ENCODE results near the gene EIF2AK3.
"Not testable (repeated sequence)": the region's sequence is repeated elsewhere in the genome, so short reads cannot be mapped to it uniquely, and the experiment has no call there.

The EIF2AK3 gene

DNA sequence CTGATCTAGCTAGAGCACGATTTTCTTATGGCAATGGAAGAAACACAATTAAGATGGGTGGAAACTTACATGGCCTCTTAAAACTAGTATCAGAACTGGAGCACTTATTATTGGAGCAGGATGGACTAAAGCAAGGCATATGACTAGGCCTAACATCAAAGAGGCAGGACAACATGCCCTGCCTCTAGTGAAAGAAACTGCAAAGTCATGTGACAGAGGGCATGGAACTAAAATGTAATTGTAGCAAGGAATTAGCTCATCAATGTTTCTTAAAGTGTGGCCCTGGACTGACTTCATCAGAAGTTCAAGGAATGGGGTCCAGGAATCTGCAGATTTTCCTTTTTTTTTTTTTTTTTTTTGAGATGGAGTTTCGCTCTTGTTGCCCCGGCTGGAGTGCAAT, 5.3 kb upstream of the EIF2AK3 start:
- no peak for DNase-seq

DNA sequence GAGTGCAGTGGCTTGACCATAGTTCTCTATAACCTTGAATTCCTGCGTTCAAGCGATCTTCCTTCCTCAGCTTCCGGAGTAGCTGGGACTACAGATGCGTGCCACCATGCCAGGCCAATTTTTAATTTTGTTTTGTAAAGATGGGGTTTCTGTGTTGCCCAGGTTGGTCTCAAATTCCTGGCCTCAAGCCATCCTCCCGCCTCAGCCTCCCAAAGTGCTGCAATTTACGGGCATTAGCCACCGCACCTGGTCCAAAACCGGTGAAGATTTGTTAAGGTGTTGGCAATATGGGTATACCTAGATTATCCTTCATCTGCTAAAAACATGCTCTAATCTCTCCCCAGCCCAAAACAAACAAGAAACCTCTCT, 1.3 kb upstream of the EIF2AK3 start:
- DNase-seq = no peak

DNA sequence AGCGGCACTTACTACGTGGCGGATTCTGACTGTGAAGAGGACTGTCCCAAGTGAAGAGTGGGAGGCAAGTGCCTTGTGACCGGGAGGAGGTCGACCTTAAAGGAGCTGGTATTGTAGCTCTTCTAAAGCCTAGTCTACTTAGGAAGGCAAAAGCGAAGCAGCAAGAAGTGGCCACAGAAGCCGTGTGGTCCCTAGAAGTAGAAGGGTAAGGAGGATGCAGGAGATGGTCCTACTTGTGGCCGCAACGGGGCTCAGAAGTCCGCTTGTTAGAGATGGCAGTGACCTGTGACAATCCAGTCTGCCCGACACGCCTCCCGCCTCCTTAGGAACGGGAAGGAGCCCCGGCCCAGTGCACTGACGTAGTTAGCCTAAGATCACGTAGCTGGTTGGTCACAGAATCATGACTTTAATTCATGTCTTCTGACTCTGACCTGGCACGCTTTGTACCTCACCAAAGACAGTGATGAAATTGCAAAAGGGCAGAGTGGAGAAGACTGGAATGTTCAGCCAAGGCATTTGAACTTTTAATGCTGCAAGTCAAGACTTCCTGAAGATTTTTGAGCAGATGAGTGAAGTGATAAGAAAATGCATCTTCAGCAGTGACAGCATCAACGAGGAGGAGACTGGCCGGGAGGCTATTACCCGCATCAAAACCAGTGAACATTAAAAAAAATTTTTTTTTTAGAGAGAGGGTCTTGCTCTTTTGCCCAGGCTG, 749 bp upstream of the EIF2AK3 start:
- no peak for DNase-seq

DNA sequence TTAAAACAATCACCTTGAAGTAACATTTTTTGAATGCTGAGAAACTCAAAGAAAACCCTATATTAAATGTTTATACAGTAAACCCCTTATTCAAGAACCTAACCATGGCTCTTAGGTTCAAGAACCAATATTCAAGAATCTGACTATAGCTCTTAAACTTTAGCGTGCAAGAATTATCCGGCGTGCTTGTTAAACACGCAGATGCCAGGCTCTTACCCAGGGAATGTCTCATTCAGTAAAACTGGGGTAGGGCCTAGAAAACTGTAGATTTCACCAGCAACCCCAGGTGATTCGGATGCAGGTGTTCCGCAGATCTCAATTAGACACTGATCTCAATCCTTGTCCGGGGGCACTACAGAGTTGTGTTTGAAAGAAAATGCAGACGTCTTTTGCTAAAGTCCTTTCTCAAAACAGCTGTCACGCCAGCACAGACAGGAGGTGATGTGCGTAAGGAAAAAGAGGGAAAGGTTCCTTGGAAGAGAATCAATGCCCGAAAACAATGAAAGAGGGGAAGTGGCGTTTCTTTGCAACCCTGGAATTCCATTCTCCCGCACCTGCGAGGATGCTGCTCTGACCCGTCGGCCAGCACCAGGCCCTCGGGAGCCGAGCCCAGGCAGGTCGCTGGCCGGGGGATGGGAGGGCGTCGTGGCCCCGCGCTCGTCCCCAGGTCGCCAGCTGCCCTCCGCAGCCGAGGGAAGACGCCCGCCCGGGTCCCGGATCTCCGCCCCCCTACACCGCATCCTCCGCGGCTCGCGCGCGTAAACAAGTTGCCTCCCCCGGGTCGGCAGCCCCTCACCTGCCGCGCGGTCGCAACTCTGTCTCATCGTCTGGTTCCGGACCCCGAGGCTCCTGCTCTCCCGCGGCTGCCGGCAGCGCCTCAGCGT, 851 bp downstream of the EIF2AK3 start:
- DNase-seq = no peak

DNA sequence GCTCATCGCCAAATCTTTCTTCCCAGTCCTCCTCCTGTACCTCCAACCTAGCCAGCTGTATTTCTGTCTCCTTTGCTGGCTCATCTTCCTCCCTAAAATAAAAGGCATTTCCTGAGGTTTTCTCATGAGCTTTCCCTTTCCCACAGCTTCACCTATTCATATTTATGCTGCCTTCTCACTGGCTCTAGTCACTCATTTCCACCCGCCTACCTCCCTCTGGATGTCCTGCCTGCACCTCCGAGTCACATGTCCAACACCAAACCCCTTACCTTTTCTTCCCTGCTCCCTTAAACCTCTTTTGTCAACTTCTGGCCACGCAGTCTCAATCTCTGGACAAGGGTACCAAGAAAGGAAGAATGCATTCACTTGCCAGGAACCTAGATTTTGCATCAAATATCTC, 2.8 kb downstream of the EIF2AK3 start:
- no peak for DNase-seq

DNA sequence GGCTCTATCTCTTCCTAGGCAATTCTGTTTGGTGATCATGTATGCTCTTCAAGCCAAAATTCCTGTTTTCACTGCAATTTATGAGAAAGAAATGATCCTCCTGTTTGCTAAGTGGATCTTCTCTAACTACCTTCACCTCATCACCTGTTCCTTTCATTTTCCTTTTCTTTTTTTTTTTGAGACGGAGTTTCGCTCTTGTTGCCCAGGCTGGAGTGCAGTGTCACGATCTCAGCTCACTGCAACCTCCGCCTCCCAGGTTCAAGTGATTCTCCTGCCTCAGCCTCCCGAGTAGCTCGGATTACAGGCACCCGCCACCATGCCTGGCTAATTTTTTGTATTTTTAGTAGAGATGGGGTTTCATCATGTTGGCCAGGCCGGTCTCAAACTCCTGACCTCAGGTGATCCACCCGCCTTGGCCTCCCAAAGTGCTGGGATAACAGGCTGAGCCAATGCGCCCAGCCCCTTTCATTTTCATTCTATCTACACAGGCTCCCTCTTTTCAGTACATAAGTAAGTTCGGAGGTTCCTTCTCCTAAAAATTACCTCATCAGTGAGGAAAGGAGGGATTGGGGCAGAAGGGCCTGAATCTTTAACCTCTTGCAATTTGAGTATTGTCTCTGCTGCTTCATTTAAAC, 3.3 kb downstream of the EIF2AK3 start:
- DNase-seq = not testable (repeated sequence)

DNA sequence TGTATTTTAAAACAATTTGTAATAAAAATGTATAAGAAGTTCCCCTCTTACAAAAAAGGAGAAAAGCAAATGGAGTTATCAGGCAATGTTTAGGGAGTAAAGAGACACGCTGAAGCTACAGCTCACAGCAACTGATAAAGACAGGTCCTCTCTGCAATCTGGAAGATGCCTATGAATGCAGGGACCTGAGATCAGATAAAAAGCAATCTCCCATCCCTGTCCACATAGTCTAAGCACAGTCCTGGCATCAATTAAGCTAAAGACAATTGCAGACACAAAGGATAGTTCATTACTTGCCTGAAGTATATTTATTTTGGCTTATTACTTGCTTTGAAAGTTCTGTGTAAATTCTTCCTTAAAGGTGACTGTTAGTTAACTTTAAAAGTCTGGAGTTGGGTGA, 5.0 kb downstream of the EIF2AK3 start:
- DNase-seq = no peak

DNA sequence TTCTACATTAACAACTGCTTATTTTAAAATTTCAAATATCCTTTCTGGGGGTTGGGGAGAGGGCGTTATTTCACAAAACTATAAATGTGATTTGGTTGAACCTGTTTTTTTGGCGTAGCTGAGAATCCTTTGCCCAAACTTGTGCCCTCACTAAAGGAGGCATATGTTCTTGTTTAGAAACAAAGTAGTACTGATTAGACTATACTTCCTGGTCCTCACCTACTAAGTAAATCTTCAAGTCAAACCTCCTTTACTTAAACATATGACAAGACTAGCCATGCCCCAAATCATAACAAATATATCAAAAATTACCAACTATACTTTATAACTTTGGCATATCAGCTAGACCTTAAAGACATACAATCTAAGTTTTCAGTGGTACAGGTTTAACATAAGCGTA, 5.8 kb downstream of the EIF2AK3 start:
- no peak for DNase-seq

DNA sequence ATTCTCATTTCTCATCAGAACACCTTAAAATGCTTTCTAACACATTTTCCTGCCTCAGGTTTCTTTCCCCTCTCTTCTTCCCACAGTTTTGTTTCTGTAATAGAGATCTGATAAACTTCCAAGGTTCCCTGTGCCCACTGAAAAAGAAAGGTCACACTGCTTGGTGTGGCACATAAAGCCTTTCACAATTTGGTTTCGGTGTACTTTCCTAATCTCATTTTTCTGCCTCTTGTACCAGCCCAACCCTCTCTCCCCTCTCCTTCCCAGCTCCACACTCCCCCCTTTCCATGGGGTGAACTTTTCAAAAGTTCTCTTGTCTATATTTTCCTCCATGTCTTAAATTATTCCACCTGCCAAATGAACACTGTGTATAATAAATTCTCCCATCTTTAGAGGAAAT, 7.2 kb downstream of the EIF2AK3 start:
- DNase-seq = no peak

DNA sequence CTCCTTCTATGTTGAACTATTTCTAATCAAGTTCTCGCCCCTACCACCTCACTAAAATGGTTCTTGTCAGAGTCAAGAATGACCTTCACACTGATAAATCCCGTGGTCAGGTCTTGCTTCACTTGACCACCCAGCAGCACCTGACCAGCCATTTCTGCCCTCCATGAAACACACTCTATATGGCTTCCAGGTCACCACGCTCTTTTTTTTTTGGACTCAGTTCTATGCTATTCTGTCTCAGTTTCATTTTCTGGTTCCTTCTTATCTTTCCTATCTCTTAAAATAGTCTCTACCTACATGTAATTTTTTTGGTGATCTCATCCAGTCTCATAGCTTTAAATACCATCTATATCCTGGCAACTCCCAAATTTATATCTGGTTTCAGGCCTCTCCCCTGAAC, 11.4 kb downstream of the EIF2AK3 start:
- no peak for DNase-seq

DNA sequence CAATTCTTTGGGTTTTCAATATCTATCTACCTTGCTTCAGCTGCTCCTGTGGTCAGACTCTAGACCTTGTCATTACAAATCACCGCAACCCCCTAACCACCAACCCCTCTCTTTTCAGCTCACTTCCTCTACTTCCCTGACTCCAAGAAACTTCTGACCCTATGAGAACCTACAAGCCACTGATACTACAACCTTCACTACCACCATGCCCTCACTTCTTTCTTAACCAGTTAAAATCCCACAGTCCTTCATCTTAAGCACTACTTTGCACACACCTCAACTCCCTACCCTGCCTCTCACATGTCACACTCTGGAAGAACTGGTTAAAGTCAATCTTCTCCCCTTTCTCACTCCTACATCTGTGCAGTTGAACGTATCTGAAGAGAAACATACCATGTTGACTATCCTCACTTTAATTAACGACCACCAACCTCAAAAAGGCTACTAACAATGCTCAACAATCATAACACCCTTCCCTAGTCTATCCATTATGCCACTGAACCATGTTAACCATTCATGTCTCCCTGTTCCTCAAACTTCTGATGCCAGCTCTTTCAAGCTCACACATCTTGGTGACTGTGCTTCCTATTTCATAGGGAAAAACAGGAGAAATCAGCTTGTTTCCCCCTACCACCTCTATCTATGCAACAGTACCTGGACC, 12.6 kb downstream of the EIF2AK3 start:
- no peak for DNase-seq

DNA sequence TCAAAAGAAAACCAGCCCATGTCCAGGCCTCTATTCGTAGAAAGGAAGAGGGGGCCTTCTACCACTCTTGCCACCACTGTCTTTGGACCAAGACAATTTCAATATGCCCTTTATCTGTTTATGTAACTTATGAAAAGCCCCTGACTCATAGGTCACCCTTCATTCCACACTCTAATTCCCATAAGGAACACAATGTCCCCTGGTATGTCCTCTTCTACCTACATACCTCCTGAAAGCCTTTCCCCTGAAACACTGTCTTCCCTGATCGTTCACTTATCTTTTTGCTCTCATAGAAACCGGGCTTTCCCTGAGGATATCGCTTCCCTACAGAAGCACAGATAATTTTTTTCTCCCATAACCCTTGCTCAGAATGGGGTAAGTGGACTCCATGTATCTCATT, 13.3 kb downstream of the EIF2AK3 start:
- DNase-seq = no peak

DNA sequence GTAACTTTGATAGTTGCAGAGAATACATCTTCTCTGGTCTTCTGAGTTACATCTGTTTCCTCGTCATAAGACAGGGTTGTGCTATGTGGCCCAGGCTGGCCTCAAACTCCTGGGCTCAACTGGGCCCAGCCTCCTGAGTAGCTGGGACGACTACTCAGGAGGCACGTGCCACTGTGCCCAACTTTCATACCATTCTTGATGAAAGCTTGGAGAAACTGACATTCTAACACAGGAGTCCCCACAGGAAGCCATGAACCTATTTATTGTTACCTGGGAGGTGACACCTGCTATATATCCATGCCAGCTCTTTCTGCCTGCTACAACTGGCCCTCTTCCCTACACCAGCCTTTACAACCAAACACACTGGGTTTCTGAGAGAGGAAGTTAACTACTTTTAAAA, 19.1 kb downstream of the EIF2AK3 start:
- DNase-seq = no peak

DNA sequence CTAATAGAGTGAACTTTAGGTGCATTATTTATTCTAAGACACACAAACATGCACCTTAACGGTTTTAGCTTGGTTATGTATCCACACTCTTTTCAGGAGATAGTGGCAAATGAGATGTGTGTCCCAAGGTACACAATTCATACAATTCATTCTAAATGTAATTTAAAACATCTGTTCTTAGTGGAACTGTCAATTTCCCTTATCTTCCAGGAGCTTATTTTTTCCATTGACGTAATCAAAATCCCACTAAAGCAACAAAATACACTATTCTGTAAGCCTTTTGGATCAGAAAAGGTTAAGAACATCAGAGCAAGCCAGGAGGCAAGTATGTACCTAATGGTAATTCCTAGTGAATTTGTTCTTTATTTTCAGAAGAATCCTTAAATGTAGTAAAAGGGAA, 19.8 kb downstream of the EIF2AK3 start:
- DNase-seq = no peak

DNA sequence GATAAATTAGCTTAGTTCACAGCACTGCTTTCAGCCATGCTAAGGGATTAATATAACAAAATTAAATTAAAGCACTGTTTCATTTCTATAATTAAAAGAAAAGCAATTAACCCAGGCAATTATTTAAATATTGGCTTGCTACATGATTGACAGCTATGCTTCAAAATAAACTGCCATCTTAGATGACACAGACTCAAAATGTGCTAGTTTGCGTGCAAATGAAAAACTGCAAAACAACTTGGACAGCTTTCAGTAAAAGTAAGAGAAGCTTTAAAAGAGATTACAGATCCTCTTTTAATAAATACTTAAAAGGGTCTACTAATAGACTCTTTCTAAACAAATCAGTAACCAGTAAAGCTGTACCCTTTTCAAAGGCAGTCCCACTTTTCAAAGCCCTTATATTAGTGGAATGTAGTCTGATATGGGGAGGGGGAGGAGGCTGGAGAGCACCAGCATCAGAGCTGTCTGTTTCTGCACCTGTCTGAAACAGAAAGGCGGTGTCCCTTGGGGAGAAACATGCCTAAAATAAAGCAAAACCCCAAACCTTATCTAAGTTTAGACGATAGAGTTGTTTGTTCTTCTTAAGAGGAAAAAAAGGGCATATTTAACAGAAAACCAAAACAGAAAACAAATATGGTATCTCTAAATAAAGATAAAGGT, 20.8 kb downstream of the EIF2AK3 start:
- DNase-seq = no peak

DNA sequence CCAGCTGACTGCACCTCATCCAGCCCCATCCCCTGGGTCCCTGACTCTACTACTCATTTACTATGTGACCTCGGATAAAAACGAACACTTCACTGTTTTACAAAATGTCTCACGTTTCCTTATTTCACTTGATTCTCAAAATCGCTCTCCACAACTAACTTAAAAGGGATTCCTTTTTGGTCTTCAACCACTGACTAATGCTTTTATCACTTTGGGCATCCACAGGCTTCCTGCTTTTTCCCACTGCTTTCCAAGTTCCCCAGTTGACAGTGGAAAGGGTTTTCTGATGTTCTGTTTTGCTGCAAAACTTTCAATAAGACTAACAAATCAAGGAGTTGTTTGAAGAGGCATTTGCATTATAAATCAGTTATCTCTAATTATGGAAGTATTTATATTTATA, 24.1 kb downstream of the EIF2AK3 start:
- DNase-seq = no peak

DNA sequence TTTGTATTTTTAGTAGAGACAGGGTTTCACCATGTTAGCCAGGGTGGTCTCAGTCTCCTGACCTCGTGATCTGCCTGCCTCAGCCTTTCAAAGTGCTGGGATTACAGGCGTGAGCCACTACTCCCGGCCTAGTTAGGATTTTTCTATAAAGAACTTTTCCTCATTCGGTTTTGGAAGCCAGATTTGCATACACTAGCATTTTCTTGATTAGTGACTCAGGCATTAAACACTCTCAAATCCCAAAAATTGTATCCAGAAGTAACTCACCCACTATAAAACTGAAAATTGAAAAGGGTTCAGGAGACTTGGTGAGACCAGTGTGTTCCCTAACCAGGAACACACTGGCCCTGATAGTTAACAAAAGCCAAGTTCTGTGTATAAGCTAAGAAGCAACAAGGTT, 25.2 kb downstream of the EIF2AK3 start:
- DNase-seq = no peak

DNA sequence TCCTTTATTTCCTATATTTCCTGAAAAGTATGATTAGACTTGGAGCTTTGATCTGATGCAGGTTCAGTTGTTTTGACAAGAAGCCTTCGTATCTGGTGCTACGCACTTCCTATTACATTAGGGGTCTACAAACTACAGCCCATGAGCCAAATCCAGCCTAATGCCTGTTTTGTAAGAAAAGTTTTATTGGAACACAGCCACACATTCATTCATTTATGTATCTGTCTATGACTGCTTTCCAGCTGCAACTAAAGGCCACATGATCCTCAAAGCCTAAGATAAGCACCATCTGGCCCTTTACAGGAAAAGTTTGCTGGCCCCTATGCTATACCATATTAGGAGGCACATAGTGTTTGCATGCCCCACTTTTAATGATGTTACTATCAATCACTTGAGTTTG, 26.0 kb downstream of the EIF2AK3 start:
- DNase-seq = no peak

DNA sequence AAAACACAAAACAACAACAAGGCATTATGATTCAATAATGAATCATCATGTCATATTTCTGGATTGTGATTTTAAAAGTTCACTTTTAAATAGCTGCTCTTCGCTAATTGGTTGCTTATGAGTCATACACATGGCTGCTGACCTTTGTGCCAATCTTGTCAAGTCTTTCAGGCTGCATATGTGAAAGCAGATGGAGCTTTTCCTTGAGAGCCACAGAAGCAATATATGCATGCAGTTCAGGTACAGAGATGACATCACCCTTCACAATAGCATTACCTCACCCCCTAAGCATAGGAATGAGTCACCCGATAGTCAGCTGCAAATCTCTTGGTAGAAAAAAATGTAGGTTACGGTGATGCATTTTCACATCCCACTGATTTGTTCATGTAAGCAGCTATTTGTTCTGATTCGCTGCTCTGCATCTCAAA, 27.2 kb downstream of the EIF2AK3 start:
- DNase-seq = peak; percentile 23

DNA sequence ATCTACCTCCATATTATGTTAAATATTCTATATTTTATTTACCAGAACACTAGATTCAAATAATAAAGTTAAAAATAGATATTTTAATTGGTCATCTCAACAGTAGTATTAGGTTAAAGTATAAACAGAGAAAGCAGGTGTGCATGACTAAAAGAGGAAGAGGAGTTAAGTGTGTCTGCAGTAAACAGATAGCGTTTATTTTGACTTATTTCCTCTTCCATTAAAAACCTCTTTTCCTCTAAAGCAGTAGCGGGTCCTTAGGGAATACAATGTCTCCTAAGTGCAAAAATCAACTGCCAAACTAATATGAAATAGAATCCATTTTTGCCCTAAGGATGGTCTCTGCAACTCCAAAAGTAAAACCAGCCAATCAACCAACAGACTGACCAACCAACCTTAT, 27.7 kb downstream of the EIF2AK3 start:
- no peak for DNase-seq

DNA sequence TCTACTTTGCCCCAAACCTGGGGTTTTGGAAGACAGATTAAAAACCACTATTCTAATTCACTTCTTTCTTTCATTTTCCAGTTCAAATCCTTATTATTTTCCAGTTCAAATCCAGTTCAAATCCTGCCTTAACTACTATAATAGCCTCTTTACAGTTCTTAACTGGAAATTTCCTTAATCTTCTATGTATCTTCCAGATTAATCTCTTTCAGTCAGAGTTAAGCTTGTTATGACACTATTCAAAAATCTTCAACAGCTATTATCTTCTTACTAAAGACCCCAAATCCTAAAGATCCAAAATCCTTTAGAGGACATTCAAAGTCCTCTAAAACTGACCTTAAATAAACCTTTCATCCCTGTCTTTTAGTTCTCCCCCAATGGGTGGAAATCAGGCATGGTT, 30.1 kb downstream of the EIF2AK3 start:
- no peak for DNase-seq

DNA sequence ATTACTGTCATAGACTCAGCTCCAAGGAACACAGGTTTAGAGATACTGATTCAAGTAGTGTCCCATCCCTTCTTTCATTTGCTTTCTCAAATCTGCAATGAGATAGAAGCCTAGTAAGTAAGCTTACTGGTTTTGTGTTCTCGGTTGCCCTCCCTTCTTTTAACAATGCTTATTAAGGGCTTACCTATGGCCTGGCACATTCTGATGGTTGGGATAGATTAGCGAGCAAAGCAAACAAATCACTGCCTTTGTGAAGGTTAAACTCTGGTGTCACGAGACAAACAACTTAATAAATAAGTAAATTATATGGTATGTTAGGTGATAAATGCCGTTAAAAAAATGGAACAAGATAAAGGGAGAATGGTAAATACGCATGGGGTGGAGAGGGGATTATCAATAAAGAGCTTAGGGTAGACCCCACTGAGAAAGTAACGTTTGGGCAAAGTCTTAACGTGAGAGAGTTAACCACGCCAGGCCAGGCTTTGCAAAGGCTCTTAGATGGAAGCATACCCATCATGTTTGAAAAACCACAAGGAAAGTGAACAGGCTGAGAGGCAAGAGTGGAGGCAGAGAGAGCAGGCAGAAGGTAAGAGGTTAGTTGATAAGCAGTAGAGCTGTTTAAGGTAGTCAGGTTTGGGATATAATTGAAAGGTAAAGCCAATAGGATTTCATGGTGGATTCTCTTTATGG, 31.0 kb downstream of the EIF2AK3 start:
- DNase-seq = peak; percentile 18
